ENCODE results near the gene MLLT3.

- TF ChIP-seq POLR2AphosphoS5 (IDR thresholded peaks at IDR 0.05; ENCODE audit: low read depth, low read length), result no peak
- TF ChIP-seq POLR2A (IDR thresholded peaks at IDR 0.05; ENCODE audit: low read depth, low read length), result no peak
- TF ChIP-seq TAF1 (IDR thresholded peaks at IDR 0.05; ENCODE audit: borderline replicate concordance, low read depth, low read length), result no peak
Measured at GRCh38 chr9:20463823-20464222, 158.5 kb downstream of the MLLT3 start.

Data from GM12892 (cell line).